H1 (cell line): ENCODE results near the gene SF3B3. TPM values are rescaled to one million over a fixed set of nuclear protein-coding genes. Genes with fewer than 3 reads are reported as not detected.

ENCODE experiments used
- CTCF ChIA-PET: fragments of 300-600 bp; sonication (Branson Sonifier 250); formaldehyde crosslinking; loops from one replicate; lab custom pipeline; 2021; ENCODE audit not compliant: partially characterized antibody; lab: Charles Lee
- POLR2A ChIA-PET: fragments of 300-600 bp; sonication (Branson Sonifier 250); formaldehyde crosslinking; loops from one replicate; lab custom pipeline; 2021; ENCODE audit warnings: inconsistent platforms; ENCODE audit not compliant: partially characterized antibody; lab: Charles Lee
- DNase-seq, 2 experiments: peaks; one replicate each; pipeline versions ENCODE4 v3.0.0 to v3.0.0-alpha.2; 2010 to 2022; ENCODE audit warnings: low spot score in 2 of 2, low read depth in 1 of 2, mixed read lengths in 1 of 2
- FAIRE-seq: peaks from 2 replicates; lab custom pipeline; 2011; peaks lifted over from hg19 to GRCh38; lab: Jason Lieb, UNC
- H2AFZ ChIP-seq: 2 replicates; pipeline ENCODE4 v1.8.1; 2012; ENCODE audit warnings: low read length, inconsistent platforms
- H2AK5ac ChIP-seq: 2 replicates; pipeline ENCODE4 v1.6.1; 2013; ENCODE audit warnings: low read depth, low read length
- H2BK120ac ChIP-seq: replicated peaks from 2 replicates; pipeline ENCODE3; 2013; ENCODE audit warnings: low read depth, low read length, inconsistent platforms
- H2BK12ac ChIP-seq: 2 replicates; pipeline ENCODE4 v1.6.1; 2013; ENCODE audit warnings: low read depth, low read length
- H2BK15ac ChIP-seq: 2 replicates; pipeline ENCODE4 v1.6.1; 2013; ENCODE audit warnings: low read length
- H2BK20ac ChIP-seq: 2 replicates; pipeline ENCODE4 v1.6.1; 2013; ENCODE audit warnings: low read length
- H2BK5ac ChIP-seq: 2 replicates; pipeline ENCODE4 v1.6.1; 2013; ENCODE audit warnings: low read depth, low read length
- H3K14ac ChIP-seq: 2 replicates; pipeline ENCODE4 v1.6.1; 2013; ENCODE audit warnings: inconsistent platforms; ENCODE audit not compliant: insufficient read length
- H3K18ac ChIP-seq: 2 replicates; pipeline ENCODE4 v1.6.1; 2013; ENCODE audit warnings: low read length; ENCODE audit errors: extremely low read depth
- H3K23ac ChIP-seq: 2 replicates; pipeline ENCODE4 v1.6.1; 2013; ENCODE audit warnings: inconsistent platforms; ENCODE audit not compliant: insufficient read length
- H3K23me2 ChIP-seq: 2 replicates; pipeline ENCODE4 v1.6.1; 2013; ENCODE audit warnings: low read depth, low read length
- H3K27ac ChIP-seq: 2 replicates; pipeline ENCODE4 v1.6.1; 2011; ENCODE audit warnings: low read depth, low read length, inconsistent platforms
- H3K27me3 ChIP-seq, 4 experiments: replicated peaks in 1 of 4; 1 replicate in 1 of 4; 2 replicates in 3 of 4; pipeline versions ENCODE4 v1.6.1 to v1.8.1; 2011 to 2013; ENCODE audit warnings: low read length in 3 of 4, mild to moderate bottlenecking in 3 of 4, inconsistent platforms in 2 of 4, mixed read lengths in 2 of 4, moderate library complexity in 1 of 4; ENCODE audit not compliant: control insufficient read depth in 3 of 4, insufficient read depth in 3 of 4; ENCODE audit errors: extremely low read depth in 1 of 4
- H3K36me3 ChIP-seq, 4 experiments: 2 replicates each; pipeline versions ENCODE4 v1.6.1 to v1.8.1; 2011 to 2013; ENCODE audit warnings: mild to moderate bottlenecking in 4 of 4, low read length in 3 of 4, moderate library complexity in 2 of 4, control low read depth in 1 of 4, inconsistent platforms in 1 of 4; ENCODE audit not compliant: insufficient read depth in 4 of 4, control insufficient read depth in 2 of 4
- H3K4ac ChIP-seq: replicated peaks from 2 replicates; pipeline ENCODE3; 2013; ENCODE audit warnings: low read length, low read depth, mixed read lengths, inconsistent platforms; ENCODE audit not compliant: insufficient read length
- H3K4me1 ChIP-seq, 4 experiments: replicated peaks in 1 of 4; 1 replicate in 1 of 4; 2 replicates in 3 of 4; pipeline versions ENCODE4 v1.6.1 to v1.8.1; 2011 to 2013; ENCODE audit warnings: low read length in 3 of 4, inconsistent platforms in 2 of 4, mixed read lengths in 1 of 4; ENCODE audit not compliant: insufficient read depth in 4 of 4, control insufficient read depth in 3 of 4
- H3K4me2 ChIP-seq, 2 experiments: 2 replicates each; pipeline versions ENCODE4 v1.6.1 to v1.8.1; 2011 to 2013; ENCODE audit warnings: low read depth in 2 of 2, low read length in 2 of 2, control low read depth in 1 of 2, inconsistent platforms in 1 of 2, mild to moderate bottlenecking in 1 of 2; ENCODE audit not compliant: insufficient read depth in 1 of 2
- H3K4me3 ChIP-seq, 4 experiments: fragments of 200-600, 300-600 bp in 1 of 4; sonication (generic), shearing (Covaris generic), sonication (Bioruptor Twin) in 1 of 4; 2 replicates each; pipeline versions ENCODE4 v1.5.1 to v1.8.1; 2011 to 2016; ENCODE audit warnings: low read length in 4 of 4, low read depth in 3 of 4, control low read depth in 2 of 4, inconsistent platforms in 2 of 4, mild to moderate bottlenecking in 2 of 4, mixed read lengths in 1 of 4, moderate library complexity in 1 of 4; ENCODE audit not compliant: insufficient read depth in 2 of 4; ENCODE audit errors: extremely low read depth in 1 of 4
- H3K56ac ChIP-seq: replicated peaks from 2 replicates; pipeline ENCODE3; 2013; ENCODE audit warnings: low read depth, mild to moderate bottlenecking, mixed read lengths, low read length, inconsistent platforms; ENCODE audit not compliant: insufficient read length
- H3K79me1 ChIP-seq: 2 replicates; pipeline ENCODE4 v1.6.1; 2013; ENCODE audit warnings: low read depth, low read length, control low read depth
- H3K79me2 ChIP-seq, 2 experiments: 2 replicates each; pipeline versions ENCODE4 v1.6.1 to v1.8.1; 2012 to 2013; ENCODE audit warnings: low read length in 2 of 2, mild to moderate bottlenecking in 2 of 2, inconsistent platforms in 1 of 2; ENCODE audit not compliant: insufficient read depth in 2 of 2, control insufficient read depth in 1 of 2
- H3K9ac ChIP-seq, 4 experiments: replicated peaks in 1 of 4; 1 replicate in 1 of 4; 2 replicates in 3 of 4; pipeline versions ENCODE4 v1.6.1 to v1.8.1; 2011 to 2013; ENCODE audit warnings: low read depth in 3 of 4, low read length in 3 of 4, control low read depth in 2 of 4, mild to moderate bottlenecking in 2 of 4, moderate library complexity in 2 of 4, inconsistent platforms in 1 of 4; ENCODE audit errors: extremely low read depth in 1 of 4
- H3K9me3 ChIP-seq, 2 experiments: 2 replicates each; pipeline versions ENCODE4 v1.6.1 to v1.8.1; 2012 to 2013; ENCODE audit warnings: mild to moderate bottlenecking in 2 of 2, moderate library complexity in 2 of 2, control low read depth in 1 of 2, inconsistent platforms in 1 of 2, low read depth in 1 of 2, low read length in 1 of 2, mixed read lengths in 1 of 2; ENCODE audit not compliant: insufficient read depth in 2 of 2
- H4K20me1 ChIP-seq, 2 experiments: replicated peaks in 1 of 2; 2 replicates each; pipeline versions ENCODE3 to v1.8.1; 2011 to 2013; ENCODE audit warnings: inconsistent platforms in 2 of 2, low read length in 2 of 2, mild to moderate bottlenecking in 1 of 2; ENCODE audit not compliant: insufficient read depth in 2 of 2, control insufficient read depth in 1 of 2
- H4K5ac ChIP-seq: 2 replicates; pipeline ENCODE4 v1.6.1; 2013; ENCODE audit warnings: low read length, low read depth, mixed read lengths, inconsistent platforms; ENCODE audit not compliant: insufficient read length
- H4K8ac ChIP-seq: 2 replicates; pipeline ENCODE4 v1.8.0; 2013; ENCODE audit warnings: mild to moderate bottlenecking, moderate library complexity, low read length, inconsistent platforms; ENCODE audit not compliant: insufficient read depth; ENCODE audit errors: extremely low read depth
- H4K91ac ChIP-seq: replicated peaks from 2 replicates; pipeline ENCODE3; 2013; ENCODE audit warnings: low read length, mixed read lengths, inconsistent platforms; ENCODE audit not compliant: insufficient read length
- BACH1 ChIP-seq: IDR thresholded peaks from 2 replicates; pipeline ENCODE4 v1.6.1; 2012; ENCODE audit warnings: low read length, improper control_type of control experiment
- JUN ChIP-seq: IDR thresholded peaks from 2 replicates; pipeline ENCODE4 v1.6.1; 2011; ENCODE audit warnings: low read depth, mild to moderate bottlenecking, improper control_type of control experiment, low read length
- SIRT6 ChIP-seq: IDR thresholded peaks from one replicate; pipeline ENCODE4 v1.7.1; 2012; ENCODE audit warnings: low read length, inconsistent platforms
- SIX5 ChIP-seq: IDR thresholded peaks from 2 replicates; pipeline ENCODE4 v1.6.1; 2011; ENCODE audit warnings: mild to moderate bottlenecking, low read depth, low read length
- WGBS, 2 experiments: shearing (Covaris generic) in 1 of 2; methylation state at CpG; one replicate each; pipeline versions ENCODE4 v1.1.6 to v1.1.7; 2013 to 2015; ENCODE audit warnings: low lambda C conversion rate in 2 of 2, mixed read lengths in 2 of 2, inconsistent platforms in 1 of 2, low coverage in 1 of 2, missing lambda C conversion rate in 1 of 2; ENCODE audit not compliant: insufficient replicate concordance in 2 of 2, insufficient coverage in 1 of 2, insufficient read length in 1 of 2; ENCODE audit errors: extremely low coverage in 1 of 2, missing lambda C conversion rate in 1 of 2; 5-methylcytosine and 5-hydroxymethylcytosine counted together
- polyA plus RNA-seq, 7 experiments: library from polyadenylated mRNA; depleted of rRNA in 3 of 7; stranded (reverse) in 5 of 7; unstranded in 2 of 7; fragments of >200 nt in 5 of 7; fragments of 200-250 nt in 2 of 7; gene quantifications; 1 replicate in 5 of 7; 2 replicates in 1 of 7; 4 replicates in 1 of 7; pipeline versions ENCODE4 v1.2.1 to v1.2.3, GENCODE V29; 2011 to 2013; ENCODE audit warnings: missing spikeins in 2 of 7, mixed read lengths in 2 of 7
- total RNA-seq: library from RNA; stranded (reverse); fragmentation: NEBNext Ultra II Directional; extraction: Animal tissue kit (Norgen Biotek cat#: 25700); gene quantifications from 2 replicates; pipeline ENCODE4 v1.2.1, GENCODE V29; 2021

Gene SF3B3
- total and polyA plus RNA-seq, 2 of the 8 experiments (the other 6 are each of a cell fraction or from before 2014, with no cell fraction given) = 241 to 521 TPM

- Histone ChIP-seq H2AFZ (no peak overlapping the region), H4K8ac (no peak overlapping the region), H3K79me2 (no peaks in the 10 kb centered on the region), H3K27me3 (no peaks in the 10 kb centered on the region), H3K23ac (no peak overlapping the region), H3K9me3 (no peaks in the 10 kb centered on the region), H3K27ac (no peak overlapping the region), H2BK5ac (no peak overlapping the region), H2AK5ac (no peak overlapping the region), H3K14ac (no peak overlapping the region), H2BK15ac (no peak overlapping the region), H2BK20ac (no peak overlapping the region), H3K79me1 (no peaks in the 10 kb centered on the region), H3K36me3 (no peaks in the 10 kb centered on the region), H3K4ac (no peak overlapping the region), H3K9ac (no peak overlapping the region), H4K20me1 (no peaks in the 10 kb centered on the region), H3K4me1 (peaks cover 2 to 7% (median 3%) of the 10 kb centered on the region in 4 experiments; a peak in 4 of 7 replicates), H3K4me2 (no peak overlapping the region), H2BK120ac (no peak overlapping the region), H3K18ac (no peak overlapping the region), H4K5ac (no peak overlapping the region), H4K91ac (no peak overlapping the region), H2BK12ac (no peak overlapping the region), H3K56ac (no peak overlapping the region), H3K4me3 (no peak overlapping the region), H3K23me2 (no peaks in the 10 kb centered on the region; the same call in 1 of the 2 replicates)
- FAIRE-seq = no peak
- DNase-seq = no peak
- 91% methylated on average over 4 of the region's 4 CpGs; no CpG with 5 or more reads in 1 of the 2 experiments for WGBS, 2 experiments
- ChIA-PET CTCF (interaction anchor here (1.3 to 3.2 kb wide), 2 partner anchors 12 to 65 kb away, joined by 3 to 19 read pairs; no protein-coding TSS in a partner anchor), POLR2A (interaction anchor here (1.1 to 5.5 kb wide), 3 partner anchors 9 to 23 kb away, joined by 3 to 37 read pairs (median 36); no protein-coding TSS in a partner anchor)
- TF ChIP-seq JUN = no peak
- TF ChIP-seq SIRT6 = no peak
- no peak for TF ChIP-seq SIX5
- no peak for TF ChIP-seq BACH1
Observed at GRCh38 chr16:70588565-70588964, 64.9 kb downstream of the SF3B3 start.
